ENCODE data around the gene KIF15. TPM values are rescaled to one million over a fixed set of nuclear protein-coding genes. Genes with fewer than 3 reads are reported as not detected.

Gene KIF15
- total RNA-seq, 4 donors from 2014 or later = 0.85 to 32.2 (median 2.6) TPM

DNA sequence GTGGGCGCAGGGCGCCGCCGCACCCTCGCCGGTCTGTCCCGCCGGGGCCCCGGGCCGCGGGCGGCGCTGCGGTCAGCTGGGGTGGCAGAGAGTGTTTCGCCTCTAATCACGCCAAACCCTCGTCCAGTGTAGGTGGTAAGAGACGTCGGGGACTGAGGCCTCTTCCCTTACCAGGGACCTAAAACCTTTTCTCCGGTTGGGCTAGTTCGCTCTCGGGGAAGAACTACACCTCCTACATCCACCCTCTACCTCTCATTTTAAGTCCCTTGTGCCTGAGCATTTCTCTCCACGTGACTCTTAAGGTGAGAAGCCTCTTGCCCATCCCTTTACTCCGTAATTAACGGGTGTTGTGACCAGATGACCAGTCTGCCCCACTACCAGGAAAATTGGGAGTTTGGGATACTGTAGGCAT lies 100.6 kb downstream of the KIF15 start:
- TF ChIP-seq, protein P1, sequence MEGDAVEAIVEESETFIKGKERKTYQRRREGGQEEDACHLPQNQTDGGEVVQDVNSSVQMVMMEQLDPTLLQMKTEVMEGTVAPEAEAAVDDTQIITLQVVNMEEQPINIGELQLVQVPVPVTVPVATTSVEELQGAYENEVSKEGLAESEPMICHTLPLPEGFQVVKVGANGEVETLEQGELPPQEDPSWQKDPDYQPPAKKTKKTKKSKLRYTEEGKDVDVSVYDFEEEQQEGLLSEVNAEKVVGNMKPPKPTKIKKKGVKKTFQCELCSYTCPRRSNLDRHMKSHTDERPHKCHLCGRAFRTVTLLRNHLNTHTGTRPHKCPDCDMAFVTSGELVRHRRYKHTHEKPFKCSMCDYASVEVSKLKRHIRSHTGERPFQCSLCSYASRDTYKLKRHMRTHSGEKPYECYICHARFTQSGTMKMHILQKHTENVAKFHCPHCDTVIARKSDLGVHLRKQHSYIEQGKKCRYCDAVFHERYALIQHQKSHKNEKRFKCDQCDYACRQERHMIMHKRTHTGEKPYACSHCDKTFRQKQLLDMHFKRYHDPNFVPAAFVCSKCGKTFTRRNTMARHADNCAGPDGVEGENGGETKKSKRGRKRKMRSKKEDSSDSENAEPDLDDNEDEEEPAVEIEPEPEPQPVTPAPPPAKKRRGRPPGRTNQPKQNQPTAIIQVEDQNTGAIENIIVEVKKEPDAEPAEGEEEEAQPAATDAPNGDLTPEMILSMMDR (IDR thresholded peaks at IDR 0.05) = no peak
- no peak for TF ChIP-seq POLR2A (IDR thresholded peaks at IDR 0.05)
- Histone ChIP-seq H3K27ac (peak overlapping the region; percentile 89 to 92 (median 90)), H3K36me3 (no peaks in the 10 kb centered on the region), H3K27me3 (no peaks in the 10 kb centered on the region), H3K4me3 (peak overlapping the region; percentile 76 to 85 (median 80)), H3K4me1 (peaks cover 0 to 7% (median 0%) of the 10 kb centered on the region in 4 donors), H3K9me3 (no peaks in the 10 kb centered on the region)
- DNase-seq = peak in 1 of 3 donors; percentile 50

DNA sequence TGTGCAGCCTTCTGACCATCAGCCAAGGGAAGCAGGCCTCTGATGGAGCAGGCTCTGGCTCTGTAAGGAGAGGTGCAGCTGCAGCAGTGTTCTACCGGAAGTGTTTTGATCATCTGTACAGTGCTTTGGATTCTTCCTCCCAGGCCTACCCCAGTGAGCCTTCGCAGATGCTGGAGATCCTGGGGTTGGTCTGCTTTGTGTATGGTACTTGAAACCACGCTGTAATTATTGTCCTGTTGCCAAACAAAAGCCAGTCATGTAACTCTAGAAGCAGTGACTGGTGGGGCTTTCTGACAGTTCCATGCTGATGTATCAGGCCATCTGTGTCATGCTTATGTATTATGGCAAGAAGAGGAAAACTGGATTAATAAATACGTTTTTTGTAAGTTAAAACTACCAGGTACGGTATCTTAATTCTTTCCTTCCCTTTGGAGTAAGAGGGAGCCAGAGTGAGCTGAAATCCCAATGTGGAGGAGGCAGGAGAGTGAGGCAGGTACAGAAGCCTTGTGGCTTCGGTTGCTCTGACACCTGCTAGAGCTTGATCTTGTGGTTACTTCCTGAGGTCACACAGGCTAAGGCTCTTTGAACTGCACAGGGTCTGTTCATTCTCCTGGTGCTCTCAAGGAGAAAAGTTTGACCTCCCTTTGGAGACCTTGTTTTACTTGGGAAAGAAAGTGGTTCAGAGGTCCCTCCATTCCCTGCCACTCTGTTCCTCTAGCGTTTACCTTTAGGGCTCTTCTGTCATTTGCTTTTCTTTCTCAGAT lies 103.9 kb downstream of the KIF15 start:
- DNase-seq = no peak
- TF ChIP-seq, protein P1 (IDR thresholded peaks at IDR 0.05) = no peak
- TF ChIP-seq POLR2A (IDR thresholded peaks at IDR 0.05) = no peak
- no peaks in the 10 kb centered on the region for H3K36me3 ChIP-seq
- H3K4me3 ChIP-seq = no peak overlapping the region
- peaks cover 0 to 7% (median 0%) of the 10 kb centered on the region in 4 donors for H3K4me1 ChIP-seq
- no peak overlapping the region for H3K27ac ChIP-seq
- H3K27me3 ChIP-seq = no peaks in the 10 kb centered on the region
- H3K9me3 ChIP-seq = no peaks in the 10 kb centered on the region

DNA sequence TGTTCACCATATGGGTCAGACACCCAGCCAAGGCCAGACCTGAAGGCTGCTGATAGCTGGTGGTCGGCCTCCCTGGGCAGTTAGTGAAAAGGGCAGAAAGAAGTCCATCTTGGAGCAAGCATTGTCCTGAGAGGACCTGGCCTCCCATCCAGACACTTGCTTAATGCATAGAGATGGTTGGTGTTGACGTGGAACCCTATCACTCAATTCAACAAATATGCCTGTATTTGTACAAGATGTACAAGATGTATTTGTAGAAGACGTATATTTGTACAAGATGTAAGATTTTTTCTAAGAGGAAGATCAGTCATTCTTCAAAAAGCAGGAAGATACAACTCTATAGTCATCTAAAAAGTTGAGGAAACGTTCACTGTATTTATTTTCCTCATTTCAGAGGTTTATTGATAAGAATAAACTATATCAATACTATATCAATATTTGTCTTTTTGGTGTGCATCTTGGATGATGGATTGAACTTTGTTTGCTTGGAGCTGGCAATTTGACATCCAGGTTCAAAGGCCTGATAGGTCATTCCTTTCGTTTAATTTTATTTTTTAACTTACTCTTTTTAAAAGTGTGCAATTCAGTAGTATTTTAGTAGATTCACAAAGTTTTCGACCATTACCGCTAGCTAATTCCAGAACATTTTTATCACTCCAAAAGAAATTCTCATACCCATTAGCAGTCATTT lies 106.0 kb downstream of the KIF15 start:
- peaks cover 0 to 4% (median 0%) of the 10 kb centered on the region in 4 donors for H3K4me1 ChIP-seq
- no peak overlapping the region for H3K27ac ChIP-seq
- H3K9me3 ChIP-seq = no peaks in the 10 kb centered on the region
- DNase-seq = no peak
- H3K27me3 ChIP-seq = no peaks in the 10 kb centered on the region
- no peak for TF ChIP-seq POLR2A (IDR thresholded peaks at IDR 0.05)
- TF ChIP-seq, protein P1 (IDR thresholded peaks at IDR 0.05) = no peak
- no peaks in the 10 kb centered on the region for H3K36me3 ChIP-seq
- no peak overlapping the region for H3K4me3 ChIP-seq

GRCh38 chr3:44870375-44871061 lies 108.9 kb downstream of the KIF15 start:
- no peaks in the 10 kb centered on the region for H3K9me3 ChIP-seq
- H3K36me3 ChIP-seq = no peaks in the 10 kb centered on the region
- H3K4me3 ChIP-seq = no peak overlapping the region
- H3K4me1 ChIP-seq = no peaks in the 10 kb centered on the region
- no peaks in the 10 kb centered on the region for H3K27me3 ChIP-seq
- DNase-seq = no peak
- no peak overlapping the region for H3K27ac ChIP-seq
- no peak for TF ChIP-seq POLR2A (IDR thresholded peaks at IDR 0.05)
- TF ChIP-seq, protein P1 (IDR thresholded peaks at IDR 0.05) = no peak

DNA sequence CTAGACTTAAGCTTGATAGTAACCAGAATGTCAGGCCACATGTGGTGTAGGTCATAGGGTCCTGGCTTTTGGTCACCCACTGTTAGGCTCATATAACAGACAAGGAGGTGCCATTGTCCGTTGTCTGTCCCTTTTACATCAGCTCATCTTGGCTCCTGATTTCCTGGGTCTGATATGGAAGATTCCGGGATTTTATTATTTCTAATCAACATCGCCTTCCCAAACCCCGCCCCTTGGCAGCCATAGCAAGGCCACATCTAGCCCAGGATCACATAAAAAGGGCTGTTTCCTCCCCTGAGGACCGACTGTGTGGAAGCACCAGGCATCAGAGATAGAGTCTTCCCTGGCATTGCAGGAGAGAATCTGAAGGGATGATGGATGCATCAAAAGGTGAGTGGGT lies 112.7 kb downstream of the KIF15 start, which contains the start of gene TGM4:
TSS of gene TGM4 (plus strand) at position 301 of the 400 bp plus-strand sequence. CDS start at position 372, 71 bp downstream.
- no peaks in the 10 kb centered on the region for H3K9me3 ChIP-seq
- H3K27me3 ChIP-seq = no peaks in the 10 kb centered on the region
- no peak within 1 kb of the TSS for H3K27ac ChIP-seq
- TF ChIP-seq POLR2A (IDR thresholded peaks at IDR 0.05) = no peak
- TF ChIP-seq, protein P1 (IDR thresholded peaks at IDR 0.05) = no peak
- no peaks in the 10 kb centered on the region for H3K4me1 ChIP-seq
- no peaks in the 10 kb centered on the region for H3K36me3 ChIP-seq
- H3K4me3 ChIP-seq = no peak within 1 kb of the TSS
- DNase-seq = no peak
